Panc1 (cell line): ENCODE measurements around the gene NXPH4. TPM values are rescaled to one million over a fixed set of nuclear protein-coding genes. Genes with fewer than 3 reads are reported as not detected.

ENCODE experiments used
- ATAC-seq: fragments of 200-7000 bp; cut with Tn5 transposase; 2 replicates; pipeline ENCODE4 v1.9.1; 2020; ENCODE audit warnings: mild to moderate bottlenecking, moderate library complexity
- BruUV-seq: library from RNA; stranded (reverse); fragments of 400-500 nt; replicated peaks from 2 replicates; lab custom pipeline; 2021; lab: Mats Ljungman, UMichigan
- CTCF ChIA-PET: fragments of 300-600 bp; sonication (Branson Sonifier 250); formaldehyde crosslinking; loops from one replicate; lab custom pipeline; 2022; ENCODE audit warnings: antibody characterized with exemption; lab: Charles Lee
- POLR2A ChIA-PET: fragments of 300-600 bp; sonication (Branson Sonifier 250); formaldehyde crosslinking; loops from one replicate; lab custom pipeline; 2022; ENCODE audit warnings: antibody characterized with exemption; lab: Charles Lee
- DNase-seq: peaks from one replicate; pipeline ENCODE4 v3.0.0-alpha.2; 2010; ENCODE audit warnings: low read depth, low spot score
- H3K27ac ChIP-seq: 2 replicates; pipeline ENCODE4 v1.5.1; 2011; ENCODE audit warnings: mild to moderate bottlenecking, low read length, inconsistent platforms
- H3K27me3 ChIP-seq: fragments of 200-500 bp; sonication (Bioruptor generic); 2 replicates; pipeline ENCODE4 v1.6.0; 2014; ENCODE audit warnings: low read length, inconsistent platforms; ENCODE audit not compliant: control insufficient read depth, insufficient read depth
- H3K36me3 ChIP-seq: fragments of 200-500 bp; sonication (Bioruptor generic); 2 replicates; pipeline ENCODE4 v1.5.1; 2014; ENCODE audit warnings: inconsistent platforms, mild to moderate bottlenecking, low read length, moderate library complexity; ENCODE audit not compliant: control insufficient read depth, insufficient read depth
- H3K4me1 ChIP-seq: 2 replicates; pipeline ENCODE4 v1.5.1; 2011; ENCODE audit warnings: inconsistent platforms, mild to moderate bottlenecking, low read length, moderate library complexity; ENCODE audit not compliant: control insufficient read depth, insufficient read depth
- H3K4me3 ChIP-seq, 2 experiments: 2 replicates each; pipeline ENCODE4 v1.5.1; 2011 to 2012; ENCODE audit warnings: low read depth in 2 of 2, low read length in 2 of 2, mild to moderate bottlenecking in 2 of 2, inconsistent platforms in 1 of 2, moderate library complexity in 1 of 2
- H3K9me3 ChIP-seq: fragments of 200-500 bp; sonication (Bioruptor generic); 2 replicates; pipeline ENCODE4 v1.5.1; 2014; ENCODE audit warnings: low read depth, mild to moderate bottlenecking, inconsistent platforms, low read length, moderate library complexity; ENCODE audit not compliant: control insufficient read depth, insufficient read depth
- POLR2AphosphoS5 ChIP-seq: IDR thresholded peaks from 2 replicates; pipeline ENCODE4 v1.6.1; 2012; ENCODE audit warnings: mild to moderate bottlenecking, low read depth, low read length, moderate library complexity
- SIN3A ChIP-seq: IDR thresholded peaks from 2 replicates; pipeline ENCODE4 v1.6.1; 2012; ENCODE audit warnings: low read depth, mild to moderate bottlenecking, low read length, moderate library complexity, borderline replicate concordance; ENCODE audit not compliant: insufficient read depth
- TCF7L2 ChIP-seq: IDR thresholded peaks from 2 replicates; pipeline ENCODE4 v1.6.1; 2011; ENCODE audit warnings: mild to moderate bottlenecking, low read depth, low read length, inconsistent platforms
- in situ Hi-C: cut with HindIII; loops from 2 replicates; pipeline ENCODE4 v1.10.0; 2016; ENCODE audit warnings: low sequenced_read_pairs, low pct_unique_long_range_greater_than_20kb
- intact Hi-C: fragments of 100-400 bp; cut with micrococcal nuclease; formaldehyde crosslinking; loops from one replicate; pipeline ENCODE4 v1.10.0; 2022; ENCODE audit not compliant: unreplicated experiment
- total RNA-seq: library from RNA; stranded (reverse); gene quantifications from one replicate; pipeline ENCODE4 v1.2.1, GENCODE V29; 2021; ENCODE audit not compliant: unreplicated experiment
- TF ChIP-seq, protein P1 (sequence below), 2 experiments: IDR thresholded peaks; 2 replicates each; pipeline ENCODE4 v1.6.1; 2011 to 2012; ENCODE audit warnings: low read depth in 2 of 2, control low read depth in 1 of 2, low read length in 1 of 2, mild to moderate bottlenecking in 1 of 2, moderate library complexity in 1 of 2; ENCODE audit not compliant: insufficient read depth in 1 of 2
- TF ChIP-seq, protein P2 (sequence below): fragments of 450-650 bp; IDR thresholded peaks from 2 replicates; pipeline ENCODE4 v1.5.1; 2017; ENCODE audit warnings: mild to moderate bottlenecking

NXPH4 gene
- total RNA-seq, 1 experiment from 2014 or later, result 2.1 TPM

DNA sequence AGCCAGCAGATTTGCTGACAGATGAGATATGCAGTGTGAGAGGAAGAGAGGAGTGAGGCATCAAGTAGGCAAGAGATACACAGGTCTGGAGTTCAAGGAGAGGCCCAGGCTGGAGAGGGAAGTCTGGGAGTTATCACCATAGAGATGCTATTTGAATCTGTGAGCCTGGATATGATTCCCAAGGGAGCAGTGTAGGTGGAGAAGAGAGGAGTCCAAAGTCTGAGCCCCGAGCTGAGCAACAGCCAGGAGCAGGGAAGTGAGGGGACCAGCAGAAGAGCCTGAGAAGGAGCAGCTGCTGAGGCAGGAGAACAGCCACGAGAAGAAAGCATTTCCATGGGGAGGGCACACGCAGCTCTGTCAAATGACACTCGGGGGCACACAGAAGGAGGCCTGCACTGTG is 20.2 kb upstream of the NXPH4 start:
- no TSS peak for BruUV-seq
- no peak overlapping the region for H3K4me3 ChIP-seq
- no peaks in the 10 kb centered on the region for H3K27me3 ChIP-seq
- CTCF ChIA-PET, result no interaction called here
- H3K27ac ChIP-seq, result no peak overlapping the region
- TF ChIP-seq TCF7L2 (no peak), POLR2AphosphoS5 (no peak), SIN3A (no peak)
- TF ChIP-seq, protein P1, sequence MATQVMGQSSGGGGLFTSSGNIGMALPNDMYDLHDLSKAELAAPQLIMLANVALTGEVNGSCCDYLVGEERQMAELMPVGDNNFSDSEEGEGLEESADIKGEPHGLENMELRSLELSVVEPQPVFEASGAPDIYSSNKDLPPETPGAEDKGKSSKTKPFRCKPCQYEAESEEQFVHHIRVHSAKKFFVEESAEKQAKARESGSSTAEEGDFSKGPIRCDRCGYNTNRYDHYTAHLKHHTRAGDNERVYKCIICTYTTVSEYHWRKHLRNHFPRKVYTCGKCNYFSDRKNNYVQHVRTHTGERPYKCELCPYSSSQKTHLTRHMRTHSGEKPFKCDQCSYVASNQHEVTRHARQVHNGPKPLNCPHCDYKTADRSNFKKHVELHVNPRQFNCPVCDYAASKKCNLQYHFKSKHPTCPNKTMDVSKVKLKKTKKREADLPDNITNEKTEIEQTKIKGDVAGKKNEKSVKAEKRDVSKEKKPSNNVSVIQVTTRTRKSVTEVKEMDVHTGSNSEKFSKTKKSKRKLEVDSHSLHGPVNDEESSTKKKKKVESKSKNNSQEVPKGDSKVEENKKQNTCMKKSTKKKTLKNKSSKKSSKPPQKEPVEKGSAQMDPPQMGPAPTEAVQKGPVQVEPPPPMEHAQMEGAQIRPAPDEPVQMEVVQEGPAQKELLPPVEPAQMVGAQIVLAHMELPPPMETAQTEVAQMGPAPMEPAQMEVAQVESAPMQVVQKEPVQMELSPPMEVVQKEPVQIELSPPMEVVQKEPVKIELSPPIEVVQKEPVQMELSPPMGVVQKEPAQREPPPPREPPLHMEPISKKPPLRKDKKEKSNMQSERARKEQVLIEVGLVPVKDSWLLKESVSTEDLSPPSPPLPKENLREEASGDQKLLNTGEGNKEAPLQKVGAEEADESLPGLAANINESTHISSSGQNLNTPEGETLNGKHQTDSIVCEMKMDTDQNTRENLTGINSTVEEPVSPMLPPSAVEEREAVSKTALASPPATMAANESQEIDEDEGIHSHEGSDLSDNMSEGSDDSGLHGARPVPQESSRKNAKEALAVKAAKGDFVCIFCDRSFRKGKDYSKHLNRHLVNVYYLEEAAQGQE (IDR thresholded peaks at IDR 0.05; ENCODE audit: insufficient read depth in 1 of 2, low read depth in 2 of 2, low read length in 1 of 2), result no peak
- TF ChIP-seq, protein P2, sequence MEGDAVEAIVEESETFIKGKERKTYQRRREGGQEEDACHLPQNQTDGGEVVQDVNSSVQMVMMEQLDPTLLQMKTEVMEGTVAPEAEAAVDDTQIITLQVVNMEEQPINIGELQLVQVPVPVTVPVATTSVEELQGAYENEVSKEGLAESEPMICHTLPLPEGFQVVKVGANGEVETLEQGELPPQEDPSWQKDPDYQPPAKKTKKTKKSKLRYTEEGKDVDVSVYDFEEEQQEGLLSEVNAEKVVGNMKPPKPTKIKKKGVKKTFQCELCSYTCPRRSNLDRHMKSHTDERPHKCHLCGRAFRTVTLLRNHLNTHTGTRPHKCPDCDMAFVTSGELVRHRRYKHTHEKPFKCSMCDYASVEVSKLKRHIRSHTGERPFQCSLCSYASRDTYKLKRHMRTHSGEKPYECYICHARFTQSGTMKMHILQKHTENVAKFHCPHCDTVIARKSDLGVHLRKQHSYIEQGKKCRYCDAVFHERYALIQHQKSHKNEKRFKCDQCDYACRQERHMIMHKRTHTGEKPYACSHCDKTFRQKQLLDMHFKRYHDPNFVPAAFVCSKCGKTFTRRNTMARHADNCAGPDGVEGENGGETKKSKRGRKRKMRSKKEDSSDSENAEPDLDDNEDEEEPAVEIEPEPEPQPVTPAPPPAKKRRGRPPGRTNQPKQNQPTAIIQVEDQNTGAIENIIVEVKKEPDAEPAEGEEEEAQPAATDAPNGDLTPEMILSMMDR, result no peak
- no peaks in the 10 kb centered on the region for H3K36me3 ChIP-seq
- intact Hi-C loops (no loop called here), in situ Hi-C loops (no loop called here)
- H3K9me3 ChIP-seq, result no peaks in the 10 kb centered on the region
- DNase-seq (no peak), ATAC-seq (no peak)
- POLR2A ChIA-PET, result no interaction called here
- no peaks in the 10 kb centered on the region for H3K4me1 ChIP-seq

DNA sequence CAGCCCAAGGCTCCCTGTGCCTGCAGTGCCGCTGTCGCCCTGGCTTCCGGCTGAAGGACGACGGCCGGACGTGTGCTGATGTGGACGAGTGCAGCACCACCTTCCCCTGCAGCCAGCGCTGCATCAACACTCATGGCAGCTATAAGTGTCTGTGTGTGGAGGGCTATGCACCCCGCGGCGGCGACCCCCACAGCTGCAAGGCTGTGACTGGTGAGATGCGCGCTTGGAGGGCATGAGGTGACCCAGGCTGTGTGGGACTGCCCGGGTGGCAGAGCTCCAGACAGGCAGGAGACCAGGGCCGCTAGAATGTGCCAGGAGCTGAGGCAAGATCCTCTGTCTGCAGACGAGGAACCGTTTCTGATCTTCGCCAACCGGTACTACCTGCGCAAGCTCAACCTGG is 19.6 kb upstream of the NXPH4 start:
- intact Hi-C loops (no loop called here), in situ Hi-C loops (no loop called here)
- DNase-seq (no peak), ATAC-seq (no peak)
- no peaks in the 10 kb centered on the region for H3K9me3 ChIP-seq
- no peaks in the 10 kb centered on the region for H3K4me1 ChIP-seq
- no TSS peak for BruUV-seq
- no peak overlapping the region for H3K4me3 ChIP-seq
- ChIA-PET POLR2A (no interaction called here), CTCF (no interaction called here)
- no peak overlapping the region for H3K27ac ChIP-seq
- TF ChIP-seq, protein P1 (IDR thresholded peaks at IDR 0.05; ENCODE audit: insufficient read depth in 1 of 2, low read depth in 2 of 2, low read length in 1 of 2), result no peak
- TF ChIP-seq TCF7L2 (no peak), POLR2AphosphoS5 (no peak), SIN3A (no peak)
- TF ChIP-seq, protein P2, result no peak
- H3K27me3 ChIP-seq, result no peaks in the 10 kb centered on the region
- no peaks in the 10 kb centered on the region for H3K36me3 ChIP-seq
